ENCODE results near the gene NR3C2.
"Not testable (repeated sequence)": the region's sequence is repeated elsewhere in the genome, so short reads cannot be mapped to it uniquely, and the experiment has no call there.

NR3C2 gene

GRCh38 chr4:148090503-148091476 is 351.4 kb downstream of the NR3C2 start:
- no peak for TF ChIP-seq CTCF (conservative IDR thresholded peaks at IDR 0.05; ENCODE audit: low read depth, low read length)
- no peak for DNase-seq (ENCODE audit: low read depth)
- no peak overlapping the region for H3K4me3 ChIP-seq (ENCODE audit: low read length)

GRCh38 chr4:148090029-148090428 is 352.2 kb downstream of the NR3C2 start:
- H3K4me3 ChIP-seq (ENCODE audit: low read length), result no peak overlapping the region
- TF ChIP-seq CTCF (conservative IDR thresholded peaks at IDR 0.05; ENCODE audit: low read depth, low read length), result no peak

GRCh38 chr4:148089624-148090023 is 352.6 kb downstream of the NR3C2 start:
- no peak for DNase-seq (ENCODE audit: low read depth)
- no peak overlapping the region for H3K4me3 ChIP-seq (ENCODE audit: low read length)

More at GRCh38 chr4:148090029-148090428, 352.2 kb downstream of the NR3C2 start:
- no peak for DNase-seq (ENCODE audit: low read depth)

GRCh38 chr4:148083073-148083472 is 359.1 kb downstream of the NR3C2 start:
- not testable (repeated sequence) for H3K4me3 ChIP-seq (ENCODE audit: low read length); DNase-seq (ENCODE audit: low read depth)

More at GRCh38 chr4:148089624-148090023, 352.6 kb downstream of the NR3C2 start:
- no peak for TF ChIP-seq CTCF (conservative IDR thresholded peaks at IDR 0.05; ENCODE audit: low read depth, low read length)

- no peak for DNase-seq (ENCODE audit: low read depth)
- H3K4me3 ChIP-seq (ENCODE audit: low read length), result no peak overlapping the region
- no peak for TF ChIP-seq CTCF (conservative IDR thresholded peaks at IDR 0.05; ENCODE audit: low read depth, low read length)
These were observed 360.5 kb downstream of the NR3C2 start for GRCh38 chr4:148081745-148082144.

GRCh38 chr4:148081267-148081666 is 360.9 kb downstream of the NR3C2 start:
- H3K4me3 ChIP-seq (ENCODE audit: low read length), result no peak overlapping the region
- no peak for TF ChIP-seq CTCF (conservative IDR thresholded peaks at IDR 0.05; ENCODE audit: low read depth, low read length)
- DNase-seq (ENCODE audit: low read depth), result no peak

- TF ChIP-seq CTCF (conservative IDR thresholded peaks at IDR 0.05; ENCODE audit: low read depth, low read length), result no peak
- no peak overlapping the region for H3K4me3 ChIP-seq (ENCODE audit: low read length)
- no peak for DNase-seq (ENCODE audit: low read depth)
These were observed 362.3 kb downstream of the NR3C2 start for GRCh38 chr4:148079961-148080360.
